Dedifferentiated amniotic fluid mesenchymal stem cell (primary cell): ENCODE data around the gene SH3RF1.
"Not testable (repeated sequence)": the region's sequence is repeated elsewhere in the genome, so short reads cannot be mapped to it uniquely, and the experiment has no call there.

ENCODE experiments used
- DNase-seq: peaks from one replicate; pipeline ENCODE4 v3.0.0-alpha.2; 2016; ENCODE audit errors: extremely low spot score

The SH3RF1 gene

GRCh38 chr4:169226565-169226964 lies 44.2 kb downstream of the SH3RF1 start:
- no peak for DNase-seq

GRCh38 chr4:169225812-169226211 lies 44.9 kb downstream of the SH3RF1 start:
- DNase-seq = no peak

GRCh38 chr4:169225058-169225751 lies 45.6 kb downstream of the SH3RF1 start:
- peak; percentile 90 for DNase-seq

- DNase-seq = no peak
These were observed 48.0 kb downstream of the SH3RF1 start for GRCh38 chr4:169222761-169223160.

GRCh38 chr4:169221662-169222061 lies 49.1 kb downstream of the SH3RF1 start:
- no peak for DNase-seq

- DNase-seq = no peak
These were observed 49.8 kb downstream of the SH3RF1 start for GRCh38 chr4:169220854-169221411.

GRCh38 chr4:169220447-169220846 lies 50.3 kb downstream of the SH3RF1 start:
- no peak for DNase-seq

GRCh38 chr4:169219440-169219839 lies 51.3 kb downstream of the SH3RF1 start:
- no peak for DNase-seq

- no peak for DNase-seq
These were observed 55.1 kb downstream of the SH3RF1 start for GRCh38 chr4:169215656-169216055.

- no peak for DNase-seq
These were observed 57.8 kb downstream of the SH3RF1 start for GRCh38 chr4:169212981-169213380.

- no peak for DNase-seq
These were observed 60.1 kb downstream of the SH3RF1 start for GRCh38 chr4:169210504-169211118.

GRCh38 chr4:169209388-169209883 lies 61.3 kb downstream of the SH3RF1 start:
- DNase-seq = no peak

GRCh38 chr4:169208516-169208915 lies 62.2 kb downstream of the SH3RF1 start:
- no peak for DNase-seq

GRCh38 chr4:169208090-169208455 lies 62.7 kb downstream of the SH3RF1 start:
- no peak for DNase-seq

GRCh38 chr4:169207436-169208089 lies 63.2 kb downstream of the SH3RF1 start:
- no peak for DNase-seq

- DNase-seq = no peak
These were observed 65.0 kb downstream of the SH3RF1 start for GRCh38 chr4:169205744-169206080.

- DNase-seq = no peak
These were observed 65.5 kb downstream of the SH3RF1 start for GRCh38 chr4:169205075-169205743.

- DNase-seq = no peak
These were observed 66.9 kb downstream of the SH3RF1 start for GRCh38 chr4:169203891-169204290.

GRCh38 chr4:169203278-169203677 lies 67.5 kb downstream of the SH3RF1 start:
- not testable (repeated sequence) for DNase-seq

- DNase-seq = no peak
These were observed 67.9 kb downstream of the SH3RF1 start for GRCh38 chr4:169202878-169203277.

GRCh38 chr4:169202145-169202699 lies 68.5 kb downstream of the SH3RF1 start:
- DNase-seq = no peak
